ENCODE results near the gene PTCH1. TPM values are rescaled to one million over a fixed set of nuclear protein-coding genes. Genes with fewer than 3 reads are reported as not detected.

Gene PTCH1
- total RNA-seq, 1 donor from 2014 or later = 24.1 TPM

DNA sequence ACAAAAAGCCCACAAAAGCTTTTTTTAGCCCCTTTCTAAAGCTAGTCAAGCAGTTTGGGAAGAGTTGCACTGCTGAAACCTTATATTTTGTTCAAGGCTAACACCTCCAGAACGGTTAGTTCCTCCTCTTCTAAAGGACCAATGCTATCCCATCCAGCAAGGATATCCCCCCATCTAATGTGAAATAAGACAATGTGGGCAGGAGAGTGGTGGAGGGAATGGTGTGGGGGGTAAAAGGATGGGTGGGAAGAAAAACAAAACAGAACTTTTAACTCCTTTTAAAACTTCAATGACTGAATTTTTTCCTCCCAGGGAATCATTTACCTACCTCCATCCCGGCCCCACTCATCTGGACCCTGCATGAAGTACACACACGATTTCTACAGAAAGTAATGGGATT, 21.2 kb downstream of the PTCH1 start:
- Mint-ChIP-seq H3K27ac (ENCODE audit: unreplicated experiment) (no peak overlapping the region), H3K4me3 (ENCODE audit: unreplicated experiment) (no peak overlapping the region), H3K9me3 (ENCODE audit: unreplicated experiment) (no peaks in the 10 kb centered on the region), H3K27me3 (ENCODE audit: unreplicated experiment) (peaks cover 7% of the 10 kb centered on the region), H3K4me1 (ENCODE audit: unreplicated experiment) (peaks cover 42% of the 10 kb centered on the region), H3K36me3 (ENCODE audit: low read depth, unreplicated experiment) (peaks cover 3% of the 10 kb centered on the region)
- DNase-seq (ENCODE audit: low spot score) = no peak
- TF ChIP-seq, protein P1, sequence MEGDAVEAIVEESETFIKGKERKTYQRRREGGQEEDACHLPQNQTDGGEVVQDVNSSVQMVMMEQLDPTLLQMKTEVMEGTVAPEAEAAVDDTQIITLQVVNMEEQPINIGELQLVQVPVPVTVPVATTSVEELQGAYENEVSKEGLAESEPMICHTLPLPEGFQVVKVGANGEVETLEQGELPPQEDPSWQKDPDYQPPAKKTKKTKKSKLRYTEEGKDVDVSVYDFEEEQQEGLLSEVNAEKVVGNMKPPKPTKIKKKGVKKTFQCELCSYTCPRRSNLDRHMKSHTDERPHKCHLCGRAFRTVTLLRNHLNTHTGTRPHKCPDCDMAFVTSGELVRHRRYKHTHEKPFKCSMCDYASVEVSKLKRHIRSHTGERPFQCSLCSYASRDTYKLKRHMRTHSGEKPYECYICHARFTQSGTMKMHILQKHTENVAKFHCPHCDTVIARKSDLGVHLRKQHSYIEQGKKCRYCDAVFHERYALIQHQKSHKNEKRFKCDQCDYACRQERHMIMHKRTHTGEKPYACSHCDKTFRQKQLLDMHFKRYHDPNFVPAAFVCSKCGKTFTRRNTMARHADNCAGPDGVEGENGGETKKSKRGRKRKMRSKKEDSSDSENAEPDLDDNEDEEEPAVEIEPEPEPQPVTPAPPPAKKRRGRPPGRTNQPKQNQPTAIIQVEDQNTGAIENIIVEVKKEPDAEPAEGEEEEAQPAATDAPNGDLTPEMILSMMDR (IDR thresholded peaks at IDR 0.05; ENCODE audit: unreplicated experiment) = no peak

DNA sequence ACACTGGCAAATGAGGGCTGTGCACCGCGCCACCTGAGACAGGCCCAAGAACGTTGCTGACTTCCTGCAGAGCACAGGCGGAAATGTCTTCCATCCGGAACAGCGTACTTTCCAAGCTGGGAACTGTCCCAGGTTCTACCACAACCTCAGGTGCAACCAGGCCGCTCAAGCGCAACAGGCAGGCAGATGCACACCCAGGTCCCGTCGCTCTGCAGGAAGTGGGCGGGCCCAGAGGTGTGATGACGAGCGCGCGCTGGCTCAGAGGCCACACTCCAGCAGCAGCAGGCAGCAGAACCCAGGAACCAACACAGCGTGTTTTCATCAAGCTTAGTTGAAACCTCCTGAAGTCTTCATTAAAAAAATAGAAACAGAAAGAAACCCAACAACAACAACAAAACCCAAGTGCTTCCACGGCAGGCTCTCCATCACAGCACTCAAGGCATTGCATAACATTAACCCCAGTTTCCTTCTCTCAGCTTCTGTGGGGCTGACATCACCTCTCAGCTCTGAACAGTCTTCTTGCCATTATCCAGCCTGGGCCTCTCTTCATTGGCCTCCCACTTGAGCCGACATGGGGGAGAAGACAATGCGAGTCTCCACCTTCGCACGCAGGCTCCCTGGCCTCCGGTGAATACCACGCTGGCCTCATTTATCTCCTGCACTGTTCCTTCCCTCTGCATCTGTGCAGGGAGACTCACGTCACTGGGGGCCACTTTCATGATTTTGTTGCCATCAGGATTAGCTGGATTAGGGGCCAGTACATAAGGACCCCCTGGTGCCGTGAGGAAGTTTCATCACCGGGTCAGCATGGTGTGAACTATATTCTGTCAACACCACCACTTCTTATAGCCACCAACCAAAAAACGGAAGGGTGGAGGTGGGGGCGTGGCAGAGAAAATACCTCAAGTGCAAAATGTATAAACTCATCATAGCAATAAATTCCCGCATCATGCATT, 22.1 kb downstream of the PTCH1 start:
- TF ChIP-seq, protein P1 (IDR thresholded peaks at IDR 0.05; ENCODE audit: unreplicated experiment) = no peak
- Mint-ChIP-seq H3K36me3 (ENCODE audit: low read depth, unreplicated experiment) (peaks cover 3% of the 10 kb centered on the region), H3K4me3 (ENCODE audit: unreplicated experiment) (peak overlapping the region; percentile 65), H3K27me3 (ENCODE audit: unreplicated experiment) (peaks cover 7% of the 10 kb centered on the region), H3K4me1 (ENCODE audit: unreplicated experiment) (peaks cover 42% of the 10 kb centered on the region), H3K27ac (ENCODE audit: unreplicated experiment) (no peak overlapping the region), H3K9me3 (ENCODE audit: unreplicated experiment) (no peaks in the 10 kb centered on the region)
- no peak for DNase-seq (ENCODE audit: low spot score)

DNA sequence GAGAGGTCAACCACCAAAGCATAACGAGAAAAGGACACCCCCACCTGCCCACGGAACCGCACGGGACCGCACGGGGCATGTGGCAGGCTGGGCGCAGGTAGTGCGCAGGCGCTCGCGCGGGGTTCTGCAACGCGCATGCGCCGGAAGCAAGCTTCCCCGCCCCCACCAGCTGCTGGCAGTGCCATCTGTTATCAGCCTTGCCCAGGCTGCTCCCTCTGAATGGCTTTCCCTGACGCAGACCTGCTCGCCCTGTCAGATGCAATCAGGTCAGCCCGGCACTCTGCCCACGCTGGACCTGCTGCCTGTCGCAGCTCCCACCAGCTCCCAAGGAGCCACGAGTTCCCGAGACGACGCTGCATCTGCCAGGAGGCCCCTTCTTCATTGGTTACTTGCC, 22.8 kb downstream of the PTCH1 start:
- H3K9me3 Mint-ChIP-seq (ENCODE audit: unreplicated experiment) = no peaks in the 10 kb centered on the region
- TF ChIP-seq, protein P1 (IDR thresholded peaks at IDR 0.05; ENCODE audit: unreplicated experiment) = no peak
- H3K4me1 Mint-ChIP-seq (ENCODE audit: unreplicated experiment) = peaks cover 42% of the 10 kb centered on the region
- no peak for DNase-seq (ENCODE audit: low spot score)
- H3K4me3 Mint-ChIP-seq (ENCODE audit: unreplicated experiment) = no peak overlapping the region
- H3K27me3 Mint-ChIP-seq (ENCODE audit: unreplicated experiment) = peaks cover 7% of the 10 kb centered on the region
- H3K27ac Mint-ChIP-seq (ENCODE audit: unreplicated experiment) = no peak overlapping the region
- peaks cover 3% of the 10 kb centered on the region for H3K36me3 Mint-ChIP-seq (ENCODE audit: low read depth, unreplicated experiment)

DNA sequence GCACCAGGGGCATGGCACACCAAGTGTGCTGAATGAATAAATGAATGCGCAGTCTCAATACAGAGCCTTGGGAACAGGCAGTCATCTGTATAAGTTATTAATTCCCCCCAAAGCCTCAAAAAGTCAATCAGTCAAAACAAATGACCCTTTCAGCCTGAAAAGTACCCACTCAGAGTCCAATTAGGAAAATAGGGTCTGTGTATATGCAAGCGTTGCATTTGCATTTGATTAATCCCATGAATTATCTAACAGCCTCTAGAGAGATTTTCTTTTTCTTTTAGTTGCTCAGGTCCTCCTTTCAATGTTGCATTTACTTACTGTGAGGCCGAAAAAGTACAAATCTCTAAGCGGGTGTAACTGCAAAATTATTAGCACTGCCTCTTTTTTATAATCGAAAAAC, 23.4 kb downstream of the PTCH1 start:
- H3K9me3 Mint-ChIP-seq (ENCODE audit: unreplicated experiment) = no peaks in the 10 kb centered on the region
- peaks cover 3% of the 10 kb centered on the region for H3K36me3 Mint-ChIP-seq (ENCODE audit: low read depth, unreplicated experiment)
- TF ChIP-seq, protein P1 (IDR thresholded peaks at IDR 0.05; ENCODE audit: unreplicated experiment) = no peak
- H3K27ac Mint-ChIP-seq (ENCODE audit: unreplicated experiment) = no peak overlapping the region
- no peak for DNase-seq (ENCODE audit: low spot score)
- H3K4me3 Mint-ChIP-seq (ENCODE audit: unreplicated experiment) = no peak overlapping the region
- H3K27me3 Mint-ChIP-seq (ENCODE audit: unreplicated experiment) = peaks cover 10% of the 10 kb centered on the region
- peaks cover 38% of the 10 kb centered on the region for H3K4me1 Mint-ChIP-seq (ENCODE audit: unreplicated experiment)
